Measurements from ENCODE around the gene DNAH2.
A peak's percentile ranks its signal among the peaks of the same experiment; 100 is the strongest.

DNAH2 gene

DNA sequence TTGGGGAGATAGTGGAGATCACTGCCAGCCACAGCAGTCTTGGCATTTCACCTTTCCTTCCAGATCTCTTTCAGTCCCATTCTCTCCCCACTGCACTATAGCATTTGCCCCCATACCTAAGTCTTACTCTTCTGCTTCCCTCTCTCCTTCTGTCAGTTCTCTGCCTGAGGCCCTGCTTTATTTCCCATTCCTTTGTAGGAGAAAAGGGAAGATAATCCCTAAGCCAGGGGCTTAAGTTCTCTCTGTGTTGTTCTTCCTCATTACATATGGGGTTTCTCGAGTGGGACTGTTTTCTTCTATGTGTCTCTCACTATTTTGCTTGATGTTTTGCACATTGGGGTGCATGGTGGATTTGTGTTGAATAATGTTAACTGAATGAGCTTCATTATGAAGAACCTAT is 122.9 kb downstream of the DNAH2 start:
- DNase-seq = no peak

DNA sequence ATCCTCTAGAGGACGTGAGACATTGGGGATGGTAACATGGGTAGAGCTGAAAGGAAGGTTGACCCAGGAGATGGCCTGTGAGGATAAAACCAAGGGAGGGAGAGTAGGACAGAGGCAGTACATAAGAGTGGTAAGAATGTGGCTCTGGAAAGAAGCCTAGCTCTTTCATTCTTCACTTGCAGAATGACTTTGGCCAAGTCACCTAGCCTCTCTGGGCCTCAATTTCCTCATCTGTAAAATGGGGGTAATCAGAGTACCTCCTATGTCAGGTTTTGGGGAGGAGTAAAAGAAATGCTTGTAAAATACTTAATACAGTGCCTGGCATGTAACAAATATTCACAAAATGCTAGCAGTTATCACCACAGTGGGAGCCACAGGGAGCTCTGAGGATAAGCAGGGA is 123.3 kb downstream of the DNAH2 start:
- DNase-seq = no peak

GRCh38 chr17:7841396-7841914 is 123.9 kb downstream of the DNAH2 start:
- peak; percentile 96 for DNase-seq

- DNase-seq = peak; percentile 78
Measured at GRCh38 chr17:7841915-7842379, 124.4 kb downstream of the DNAH2 start.

GRCh38 chr17:7842380-7843256 is 125.1 kb downstream of the DNAH2 start:
- peak; percentile 97 for DNase-seq

- DNase-seq = no peak
Measured at GRCh38 chr17:7843257-7843535, 125.7 kb downstream of the DNAH2 start.

- peak; percentile 93 for DNase-seq
Measured at GRCh38 chr17:7843536-7844291, 126.2 kb downstream of the DNAH2 start.

- DNase-seq = peak; percentile 68
Measured at GRCh38 chr17:7844292-7845154, 127.0 kb downstream of the DNAH2 start.

DNA sequence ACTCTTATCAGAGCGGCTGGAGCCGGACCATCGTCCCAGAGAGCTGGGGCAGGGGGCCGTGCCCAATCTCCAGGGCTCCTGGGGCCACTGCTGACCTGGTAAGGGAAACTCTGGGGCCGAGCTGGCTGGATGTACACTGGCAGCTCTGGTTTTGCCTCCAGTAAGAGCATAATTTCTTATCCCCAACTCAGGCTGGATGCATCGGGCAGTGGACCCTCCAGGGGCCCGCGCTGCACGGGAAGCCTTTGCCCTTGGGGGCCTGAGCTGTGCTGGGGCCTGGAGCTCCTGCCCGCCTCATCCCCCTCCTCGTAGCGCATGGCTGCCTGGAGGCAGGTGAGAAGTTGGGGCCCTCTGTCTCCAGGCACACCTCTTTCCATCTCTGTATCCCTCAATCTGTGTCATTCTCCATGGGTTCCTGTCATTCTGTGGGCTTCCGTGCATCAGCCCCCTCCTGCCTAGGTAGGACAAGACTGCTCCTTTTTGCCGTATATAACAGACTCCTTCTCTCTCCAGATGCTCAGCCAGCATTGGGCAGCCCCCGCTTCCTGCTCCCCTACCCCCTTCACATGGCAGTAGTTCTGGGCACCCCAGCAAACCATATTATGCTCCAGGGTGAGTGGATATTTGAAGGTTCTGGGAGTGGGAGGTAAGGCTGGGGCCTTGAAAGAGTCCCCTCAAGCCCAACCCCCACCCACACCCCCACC is 128.0 kb downstream of the DNAH2 start:
- DNase-seq = no peak

DNA sequence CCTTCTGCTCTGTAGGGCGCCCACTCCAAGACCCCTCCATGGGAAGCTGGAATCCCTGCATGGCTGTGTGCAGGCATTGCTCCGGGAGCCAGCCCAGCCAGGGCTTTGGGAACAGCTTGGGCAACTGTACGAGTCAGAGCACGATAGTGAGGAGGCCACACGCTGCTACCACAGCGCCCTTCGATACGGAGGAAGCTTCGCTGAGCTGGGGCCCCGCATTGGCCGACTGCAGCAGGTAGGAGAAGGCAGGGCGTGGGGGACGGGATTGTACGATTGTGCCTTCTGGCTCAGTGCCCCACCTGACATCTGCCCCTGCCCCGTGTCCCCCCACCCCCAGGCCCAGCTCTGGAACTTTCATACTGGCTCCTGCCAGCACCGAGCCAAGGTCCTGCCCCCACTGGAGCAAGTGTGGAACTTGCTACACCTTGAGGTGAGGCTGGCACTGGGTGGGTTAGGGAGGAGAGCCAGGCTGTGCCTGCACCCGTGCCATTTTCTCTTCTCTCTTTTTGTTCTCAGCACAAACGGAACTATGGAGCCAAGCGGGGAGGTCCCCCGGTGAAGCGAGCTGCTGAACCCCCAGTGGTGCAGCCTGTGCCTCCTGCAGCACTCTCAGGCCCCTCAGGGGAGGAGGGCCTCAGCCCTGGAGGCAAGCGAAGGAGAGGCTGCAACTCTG is 128.7 kb downstream of the DNAH2 start:
- no peak for DNase-seq

DNA sequence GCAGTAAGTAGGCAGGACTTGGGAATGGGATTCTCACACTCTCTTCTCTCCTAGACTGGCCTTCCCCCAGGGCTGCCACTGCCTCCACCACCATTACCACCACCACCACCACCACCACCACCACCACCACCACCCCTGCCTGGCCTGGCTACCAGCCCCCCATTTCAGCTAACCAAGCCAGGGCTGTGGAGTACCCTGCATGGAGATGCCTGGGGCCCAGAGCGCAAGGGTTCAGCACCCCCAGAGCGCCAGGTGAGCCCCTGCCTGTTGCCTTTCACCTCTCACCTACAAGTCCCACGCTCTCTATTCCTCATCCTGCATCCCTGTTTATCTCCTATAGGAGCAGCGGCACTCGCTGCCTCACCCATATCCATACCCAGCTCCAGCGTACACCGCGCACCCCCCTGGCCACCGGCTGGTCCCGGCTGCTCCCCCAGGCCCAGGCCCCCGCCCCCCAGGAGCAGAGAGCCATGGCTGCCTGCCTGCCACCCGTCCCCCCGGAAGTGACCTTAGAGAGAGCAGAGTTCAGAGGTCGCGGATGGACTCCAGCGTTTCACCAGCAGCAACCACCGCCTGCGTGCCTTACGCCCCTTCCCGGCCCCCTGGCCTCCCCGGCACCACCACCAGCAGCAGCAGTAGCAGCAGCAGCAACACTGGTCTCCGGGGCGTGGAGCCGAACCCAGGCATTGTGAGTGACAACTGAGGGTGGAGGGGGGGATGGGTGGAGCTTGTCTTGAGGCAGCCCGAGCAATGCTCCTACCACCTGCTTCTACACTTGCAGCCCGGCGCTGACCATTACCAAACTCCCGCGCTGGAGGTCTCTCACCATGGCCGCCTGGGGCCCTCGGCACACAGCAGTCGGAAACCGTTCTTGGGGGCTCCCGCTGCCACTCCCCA is 129.5 kb downstream of the DNAH2 start:
- DNase-seq = no peak

DNA sequence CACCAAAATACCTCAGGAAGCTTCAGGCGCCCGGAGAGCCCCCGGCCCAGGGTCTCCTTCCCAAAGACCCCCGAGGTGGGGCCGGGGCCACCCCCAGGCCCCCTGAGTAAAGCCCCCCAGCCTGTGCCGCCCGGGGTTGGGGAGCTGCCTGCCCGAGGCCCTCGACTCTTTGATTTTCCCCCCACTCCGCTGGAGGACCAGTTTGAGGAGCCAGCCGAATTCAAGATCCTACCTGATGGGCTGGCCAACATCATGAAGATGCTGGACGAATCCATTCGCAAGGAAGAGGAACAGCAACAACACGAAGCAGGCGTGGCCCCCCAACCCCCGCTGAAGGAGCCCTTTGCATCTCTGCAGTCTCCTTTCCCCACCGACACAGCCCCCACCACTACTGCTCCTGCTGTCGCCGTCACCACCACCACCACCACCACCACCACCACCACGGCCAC is 130.6 kb downstream of the DNAH2 start:
- no peak for DNase-seq

GRCh38 chr17:7848739-7849129 is 131.2 kb downstream of the DNAH2 start:
- DNase-seq = no peak

DNA sequence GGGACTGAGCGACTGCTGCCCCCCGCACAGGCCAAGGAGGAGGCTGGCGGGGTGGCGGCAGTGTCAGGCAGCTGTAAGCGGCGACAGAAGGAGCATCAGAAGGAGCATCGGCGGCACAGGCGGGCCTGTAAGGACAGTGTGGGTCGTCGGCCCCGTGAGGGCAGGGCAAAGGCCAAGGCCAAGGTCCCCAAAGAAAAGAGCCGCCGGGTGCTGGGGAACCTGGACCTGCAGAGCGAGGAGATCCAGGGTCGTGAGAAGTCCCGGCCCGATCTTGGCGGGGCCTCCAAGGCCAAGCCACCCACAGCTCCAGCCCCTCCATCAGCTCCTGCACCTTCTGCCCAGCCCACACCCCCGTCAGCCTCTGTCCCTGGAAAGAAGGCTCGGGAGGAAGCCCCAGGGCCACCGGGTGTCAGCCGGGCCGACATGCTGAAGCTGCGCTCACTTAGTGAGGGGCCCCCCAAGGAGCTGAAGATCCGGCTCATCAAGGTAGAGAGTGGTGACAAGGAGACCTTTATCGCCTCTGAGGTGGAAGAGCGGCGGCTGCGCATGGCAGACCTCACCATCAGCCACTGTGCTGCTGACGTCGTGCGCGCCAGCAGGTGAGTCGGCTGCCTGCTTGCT is 131.7 kb downstream of the DNAH2 start:
- DNase-seq = no peak

GRCh38 chr17:7849751-7850504 is 132.4 kb downstream of the DNAH2 start:
- DNase-seq = no peak

- no peak for DNase-seq
Measured at GRCh38 chr17:7850701-7851437, 133.3 kb downstream of the DNAH2 start.

DNA sequence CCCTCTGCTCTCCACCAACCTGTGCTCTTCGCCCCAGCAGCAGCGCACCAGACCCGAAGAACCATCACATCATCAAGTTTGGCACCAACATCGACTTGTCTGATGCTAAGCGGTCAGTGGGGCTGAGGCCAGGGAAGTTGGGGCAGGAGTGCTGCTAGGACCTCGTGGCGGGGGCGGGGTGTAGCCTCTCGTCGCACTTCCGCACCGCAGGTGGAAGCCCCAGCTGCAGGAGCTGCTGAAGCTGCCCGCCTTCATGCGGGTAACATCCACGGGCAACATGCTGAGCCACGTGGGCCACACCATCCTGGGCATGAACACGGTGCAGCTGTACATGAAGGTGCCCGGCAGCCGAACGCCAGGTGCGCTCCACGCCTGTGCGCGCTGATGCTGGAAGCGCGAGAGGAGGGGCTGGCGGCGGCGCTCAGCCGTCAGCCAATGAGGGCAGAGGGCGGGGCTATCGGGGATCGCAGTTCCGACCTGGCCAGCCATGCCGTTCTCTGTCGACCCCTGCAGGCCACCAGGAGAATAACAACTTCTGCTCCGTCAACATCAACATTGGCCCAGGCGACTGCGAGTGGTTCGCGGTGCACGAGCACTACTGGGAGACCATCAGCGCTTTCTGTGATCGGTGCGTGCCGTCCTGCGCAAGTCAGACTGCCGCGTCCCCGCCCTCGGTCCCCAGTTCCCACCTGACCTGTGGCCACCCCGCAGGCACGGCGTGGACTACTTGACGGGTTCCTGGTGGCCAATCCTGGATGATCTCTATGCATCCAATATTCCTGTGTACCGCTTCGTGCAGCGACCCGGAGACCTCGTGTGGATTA is 134.1 kb downstream of the DNAH2 start:
- peak; percentile 92 for DNase-seq

GRCh38 chr17:7852262-7852670 is 134.7 kb downstream of the DNAH2 start:
- no peak for DNase-seq
